Erythroblast (primary cell): Measurements from ENCODE around the gene DAB1.

Source experiments
- GATA1 ChIP-seq: IDR thresholded peaks from 2 replicates; pipeline ENCODE4 v1.6.1; 2011; ENCODE audit warnings: low read depth, mild to moderate bottlenecking, control low read depth, low read length, moderate library complexity
- POLR2A ChIP-seq: IDR thresholded peaks from 2 replicates; pipeline ENCODE4 v1.6.1; 2011; ENCODE audit warnings: mild to moderate bottlenecking, low read length

GRCh38 chr1:57017200-57017599 is 406.7 kb downstream of the DAB1 start:
- TF ChIP-seq POLR2A (no peak), GATA1 (no peak)
